Suprapubic skin (tissue), 3 donors: Measurements from ENCODE around the gene TRIM2.

Source experiments
- EP300 ChIP-seq: sonication (generic); formaldehyde crosslinking; IDR thresholded peaks from one replicate; pipeline ENCODE4 v1.6.1; 2017; ENCODE audit warnings: antibody characterized with exemption
- TF ChIP-seq, protein P1 (sequence below), 2 donors: fragments of 200-600 bp in 1 of 2; fragments of 450-650 bp in 1 of 2; sonication (generic) in 1 of 2; IDR thresholded peaks; one replicate each; pipeline ENCODE4 v1.5.1; 2016 to 2019; ENCODE audit warnings: antibody characterized with exemption in 2 of 2, mild to moderate bottlenecking in 1 of 2, moderate library complexity in 1 of 2

GRCh38 chr4:153337686-153338085 is 133.4 kb downstream of the TRIM2 start:
- TF ChIP-seq, protein P1, sequence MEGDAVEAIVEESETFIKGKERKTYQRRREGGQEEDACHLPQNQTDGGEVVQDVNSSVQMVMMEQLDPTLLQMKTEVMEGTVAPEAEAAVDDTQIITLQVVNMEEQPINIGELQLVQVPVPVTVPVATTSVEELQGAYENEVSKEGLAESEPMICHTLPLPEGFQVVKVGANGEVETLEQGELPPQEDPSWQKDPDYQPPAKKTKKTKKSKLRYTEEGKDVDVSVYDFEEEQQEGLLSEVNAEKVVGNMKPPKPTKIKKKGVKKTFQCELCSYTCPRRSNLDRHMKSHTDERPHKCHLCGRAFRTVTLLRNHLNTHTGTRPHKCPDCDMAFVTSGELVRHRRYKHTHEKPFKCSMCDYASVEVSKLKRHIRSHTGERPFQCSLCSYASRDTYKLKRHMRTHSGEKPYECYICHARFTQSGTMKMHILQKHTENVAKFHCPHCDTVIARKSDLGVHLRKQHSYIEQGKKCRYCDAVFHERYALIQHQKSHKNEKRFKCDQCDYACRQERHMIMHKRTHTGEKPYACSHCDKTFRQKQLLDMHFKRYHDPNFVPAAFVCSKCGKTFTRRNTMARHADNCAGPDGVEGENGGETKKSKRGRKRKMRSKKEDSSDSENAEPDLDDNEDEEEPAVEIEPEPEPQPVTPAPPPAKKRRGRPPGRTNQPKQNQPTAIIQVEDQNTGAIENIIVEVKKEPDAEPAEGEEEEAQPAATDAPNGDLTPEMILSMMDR (IDR thresholded peaks at IDR 0.05) = no peak
- no peak for TF ChIP-seq EP300
